ENCODE measurements around the gene FLT4. TPM values are rescaled to one million over a fixed set of nuclear protein-coding genes. Genes with fewer than 3 reads are reported as not detected.

The FLT4 gene
- total RNA-seq, 1 donor from 2014 or later, result 7.2 TPM

DNA sequence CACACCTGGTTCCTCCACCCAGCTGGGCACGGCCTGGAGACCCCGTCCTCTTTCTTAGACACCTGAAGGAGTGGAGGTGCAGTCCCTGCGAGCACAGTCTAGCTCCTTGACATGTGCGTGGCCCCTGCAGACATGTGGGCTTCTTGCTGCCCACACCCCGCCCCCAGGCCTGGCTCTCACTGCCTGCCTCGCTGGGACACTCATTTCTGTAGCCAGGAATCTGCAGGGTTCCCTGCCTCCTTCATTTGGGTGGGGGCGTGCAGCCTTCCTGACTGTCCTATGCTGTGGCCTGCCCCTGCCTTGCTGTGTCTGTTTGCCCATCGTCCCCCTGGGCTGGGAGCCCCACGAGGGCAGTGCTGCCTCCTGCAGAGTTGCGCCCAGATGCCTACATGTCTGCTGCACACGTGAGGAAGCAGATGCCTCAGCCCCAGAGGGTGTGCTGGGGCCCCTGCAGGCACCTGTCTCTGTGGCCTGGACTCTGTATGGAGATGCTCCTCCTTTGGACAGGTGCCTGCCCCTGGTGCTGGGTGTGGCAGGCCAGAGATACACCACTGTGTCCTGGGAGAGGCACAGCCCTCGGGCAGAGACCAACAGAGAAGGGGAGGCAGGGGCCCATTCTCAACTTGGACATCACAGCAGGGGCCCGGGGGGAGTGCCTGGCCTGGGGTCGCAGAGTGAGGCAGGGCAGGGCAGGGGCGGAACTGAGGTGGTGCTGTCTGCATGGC, 22.6 kb downstream of the FLT4 start:
- H3K27ac ChIP-seq (ENCODE audit: low read depth, low read length), result no peak overlapping the region
- no peaks in the 10 kb centered on the region for H4K20me1 ChIP-seq (ENCODE audit: insufficient read depth, low read length)
- H3K4me2 ChIP-seq (ENCODE audit: low read length), result no peak overlapping the region
- H3K4me1 ChIP-seq (ENCODE audit: insufficient read depth, low read length), result no peaks in the 10 kb centered on the region
- H3K36me3 ChIP-seq (ENCODE audit: insufficient read depth, low read length), result no peaks in the 10 kb centered on the region
- Mint-ChIP-seq H3K9me3 (ENCODE audit: unreplicated experiment) (no peaks in the 10 kb centered on the region), H3K4me3 (ENCODE audit: unreplicated experiment) (no peak overlapping the region), H3K27ac (ENCODE audit: unreplicated experiment) (no peak overlapping the region), H3K4me1 (ENCODE audit: low read depth, unreplicated experiment) (no peaks in the 10 kb centered on the region), H3K27me3 (ENCODE audit: low read depth, unreplicated experiment) (peaks cover 21% of the 10 kb centered on the region), H3K36me3 (ENCODE audit: low read depth, unreplicated experiment) (no peaks in the 10 kb centered on the region)
- no peaks in the 10 kb centered on the region for H3K9me3 ChIP-seq (ENCODE audit: insufficient read depth, low read depth, low read length)
- DNase-seq (ENCODE audit: low read depth) (no peak), FAIRE-seq (no peak)
- H2AFZ ChIP-seq (ENCODE audit: low read depth, low read length), result no peak overlapping the region
- no peaks in the 10 kb centered on the region for H3K27me3 ChIP-seq (ENCODE audit: insufficient read depth, low read length)
- no peak overlapping the region for H3K4me3 ChIP-seq (ENCODE audit: insufficient read depth, low read depth, low read length)
- H3K79me2 ChIP-seq (ENCODE audit: insufficient read depth, low read length), result no peaks in the 10 kb centered on the region
- no peak overlapping the region for H3K9ac ChIP-seq (ENCODE audit: low read length)
- TF ChIP-seq EZH2 (IDR thresholded peaks at IDR 0.05; ENCODE audit: insufficient read depth, low read length), result no peak
- TF ChIP-seq, protein P1, sequence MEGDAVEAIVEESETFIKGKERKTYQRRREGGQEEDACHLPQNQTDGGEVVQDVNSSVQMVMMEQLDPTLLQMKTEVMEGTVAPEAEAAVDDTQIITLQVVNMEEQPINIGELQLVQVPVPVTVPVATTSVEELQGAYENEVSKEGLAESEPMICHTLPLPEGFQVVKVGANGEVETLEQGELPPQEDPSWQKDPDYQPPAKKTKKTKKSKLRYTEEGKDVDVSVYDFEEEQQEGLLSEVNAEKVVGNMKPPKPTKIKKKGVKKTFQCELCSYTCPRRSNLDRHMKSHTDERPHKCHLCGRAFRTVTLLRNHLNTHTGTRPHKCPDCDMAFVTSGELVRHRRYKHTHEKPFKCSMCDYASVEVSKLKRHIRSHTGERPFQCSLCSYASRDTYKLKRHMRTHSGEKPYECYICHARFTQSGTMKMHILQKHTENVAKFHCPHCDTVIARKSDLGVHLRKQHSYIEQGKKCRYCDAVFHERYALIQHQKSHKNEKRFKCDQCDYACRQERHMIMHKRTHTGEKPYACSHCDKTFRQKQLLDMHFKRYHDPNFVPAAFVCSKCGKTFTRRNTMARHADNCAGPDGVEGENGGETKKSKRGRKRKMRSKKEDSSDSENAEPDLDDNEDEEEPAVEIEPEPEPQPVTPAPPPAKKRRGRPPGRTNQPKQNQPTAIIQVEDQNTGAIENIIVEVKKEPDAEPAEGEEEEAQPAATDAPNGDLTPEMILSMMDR (IDR thresholded peaks at IDR 0.05; ENCODE audit: insufficient read depth, low read depth, low read length), result no peak

DNA sequence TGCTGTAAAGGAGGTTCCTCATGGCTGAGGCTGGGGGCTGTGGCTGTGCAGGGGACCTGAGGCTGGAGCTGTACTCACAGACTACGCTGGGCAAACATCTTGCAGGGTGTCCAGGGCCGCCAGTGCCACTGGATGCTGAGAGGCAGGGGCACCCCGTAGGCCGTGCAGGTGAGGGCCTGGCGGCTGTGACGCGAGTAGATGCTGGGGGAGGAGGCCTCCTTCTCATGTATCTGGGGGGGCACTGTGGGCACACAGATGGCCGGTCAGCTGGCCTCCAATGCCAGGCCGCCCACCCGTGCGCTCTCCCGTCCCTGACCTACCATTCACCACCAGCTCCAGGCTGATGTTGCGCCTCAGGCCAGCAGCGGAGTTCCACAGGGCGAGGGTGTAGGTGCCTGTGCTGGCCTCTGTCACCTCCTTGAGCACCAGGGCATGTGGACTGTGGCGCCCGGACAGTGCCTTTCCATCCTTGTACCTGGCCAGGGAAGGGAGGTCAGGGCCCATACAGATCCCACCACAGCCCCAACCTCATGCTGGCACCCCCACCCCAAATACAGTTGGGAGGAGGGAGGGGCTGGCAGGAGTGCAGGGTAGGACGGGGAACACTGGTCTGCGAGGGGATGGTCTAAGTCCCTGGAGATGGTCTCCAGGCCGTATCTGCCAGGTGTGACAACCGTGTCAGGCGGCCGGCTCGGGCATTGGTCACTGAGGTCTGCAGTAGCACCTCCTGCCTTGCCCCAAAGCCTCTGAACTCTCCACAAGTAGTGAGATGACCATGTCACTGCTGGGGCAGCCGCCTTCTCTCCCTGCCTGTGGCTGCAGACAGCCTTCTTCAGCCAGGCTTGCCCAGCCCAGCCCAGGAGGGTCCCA, 23.4 kb downstream of the FLT4 start:
- no peak overlapping the region for H3K27ac ChIP-seq (ENCODE audit: low read depth, low read length)
- TF ChIP-seq, protein P1 (IDR thresholded peaks at IDR 0.05; ENCODE audit: insufficient read depth, low read depth, low read length), result no peak
- no peak for TF ChIP-seq EZH2 (IDR thresholded peaks at IDR 0.05; ENCODE audit: insufficient read depth, low read length)
- H3K36me3 ChIP-seq (ENCODE audit: insufficient read depth, low read length), result no peaks in the 10 kb centered on the region
- Mint-ChIP-seq H3K9me3 (ENCODE audit: unreplicated experiment) (no peaks in the 10 kb centered on the region), H3K27me3 (ENCODE audit: low read depth, unreplicated experiment) (peaks cover 21% of the 10 kb centered on the region), H3K36me3 (ENCODE audit: low read depth, unreplicated experiment) (no peaks in the 10 kb centered on the region), H3K27ac (ENCODE audit: unreplicated experiment) (no peak overlapping the region), H3K4me1 (ENCODE audit: low read depth, unreplicated experiment) (no peaks in the 10 kb centered on the region), H3K4me3 (ENCODE audit: unreplicated experiment) (no peak overlapping the region)
- no peak overlapping the region for H2AFZ ChIP-seq (ENCODE audit: low read depth, low read length)
- no peak overlapping the region for H3K4me3 ChIP-seq (ENCODE audit: insufficient read depth, low read depth, low read length)
- H3K4me2 ChIP-seq (ENCODE audit: low read length), result no peak overlapping the region
- DNase-seq (ENCODE audit: low read depth), result no peak
- H3K9me3 ChIP-seq (ENCODE audit: insufficient read depth, low read depth, low read length), result no peaks in the 10 kb centered on the region
- H3K9ac ChIP-seq (ENCODE audit: low read length), result no peak overlapping the region
- no peaks in the 10 kb centered on the region for H4K20me1 ChIP-seq (ENCODE audit: insufficient read depth, low read length)
- no peaks in the 10 kb centered on the region for H3K27me3 ChIP-seq (ENCODE audit: insufficient read depth, low read length)
- no peak for FAIRE-seq
- no peaks in the 10 kb centered on the region for H3K79me2 ChIP-seq (ENCODE audit: insufficient read depth, low read length)
- H3K4me1 ChIP-seq (ENCODE audit: insufficient read depth, low read length), result no peaks in the 10 kb centered on the region

All from astrocyte (in vitro differentiated cells and primary cell).